ENCODE results near the gene PNMA8A. TPM values are rescaled to one million over a fixed set of nuclear protein-coding genes. Genes with fewer than 3 reads are reported as not detected.

The PNMA8A gene
- total and polyA plus RNA-seq, 2 experiments from 2014 or later, result 0.26 to 0.76 TPM

DNA sequence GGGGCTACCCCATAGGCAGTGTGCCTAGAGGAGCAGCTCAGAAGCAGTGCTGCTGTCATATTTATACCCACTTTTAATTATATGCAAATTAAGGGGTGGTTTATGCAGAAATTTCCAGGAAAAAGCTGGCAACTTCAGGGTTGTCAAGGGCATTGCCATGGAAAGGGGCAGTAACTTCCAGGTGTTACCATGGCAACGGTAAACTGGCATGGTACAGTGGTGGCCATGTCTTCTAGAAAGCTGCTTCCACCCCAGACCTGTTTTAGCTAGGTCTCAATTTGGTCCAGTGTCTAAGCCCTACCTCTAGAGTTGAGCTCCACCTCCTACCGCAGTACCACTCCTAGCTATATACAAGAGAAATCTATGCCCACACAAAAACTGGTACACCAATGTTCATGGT, 11.3 kb downstream of the PNMA8A start:
- Histone ChIP-seq H3K9me2 (ENCODE audit: insufficient read depth) (no peaks in the 10 kb centered on the region), H3K36me3 (ENCODE audit: low read depth) (no peaks in the 10 kb centered on the region), H3K27me3 (replicated peaks; ENCODE audit: insufficient read depth) (peaks cover 7% of the 10 kb centered on the region; the same call in 1 of the 2 replicates), H3K4me1 (ENCODE audit: insufficient read depth) (no peaks in the 10 kb centered on the region), H3K9me3 (ENCODE audit: low read depth) (no peaks in the 10 kb centered on the region), H3K4me3 (no peak overlapping the region), H3K9ac (no peak overlapping the region), H3F3A (ENCODE audit: insufficient read depth) (no peaks in the 10 kb centered on the region), H3K4me2 (ENCODE audit: unreplicated experiment) (no peak overlapping the region), H3K79me2 (ENCODE audit: insufficient read depth) (no peaks in the 10 kb centered on the region), H3K27ac (no peak overlapping the region), H4K20me1 (ENCODE audit: insufficient read depth) (no peaks in the 10 kb centered on the region), H2AFZ (no peak overlapping the region)
- WGBS, 2 experiments (ENCODE audit: low coverage in 1 of 2, low lambda C conversion rate in 2 of 2, missing lambda C conversion rate in 2 of 2), result 48 to 50% methylated on average over 2 of the region's 2 CpGs
- in situ Hi-C loops (cut with MboI), result no loop called here
- DNase-seq, result no peak
- TF ChIP-seq EZH2 (IDR thresholded peaks at IDR 0.05; ENCODE audit: insufficient read depth, poor library complexity, severe bottlenecking), result no peak
- TF ChIP-seq EZH2phosphoT487 (IDR thresholded peaks at IDR 0.05; ENCODE audit: insufficient read depth, low read depth), result no peak

DNA sequence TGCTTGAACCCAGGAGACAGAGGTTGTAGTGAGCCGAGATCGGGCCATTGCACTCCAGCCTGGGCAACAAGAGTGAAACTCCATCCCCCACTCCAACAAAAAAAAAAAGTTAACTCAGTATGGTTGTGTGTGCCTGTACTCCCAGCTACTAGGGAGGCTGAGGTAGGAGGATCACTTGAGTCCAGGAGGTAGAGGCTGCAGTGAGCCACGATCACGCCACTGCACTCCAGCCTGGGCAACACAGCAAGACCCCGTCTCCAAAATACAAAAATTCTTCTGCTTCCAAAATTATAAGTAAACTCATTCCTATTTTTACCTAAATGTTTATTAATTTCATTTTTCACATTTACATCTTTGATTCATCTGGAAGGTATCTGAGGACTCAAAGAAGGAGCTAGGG, 14.4 kb downstream of the PNMA8A start:
- no peaks in the 10 kb centered on the region for H3K4me1 ChIP-seq (ENCODE audit: insufficient read depth)
- 79 to 85% methylated on average over 5 of the region's 5 CpGs for WGBS, 2 experiments (ENCODE audit: low coverage in 1 of 2, low lambda C conversion rate in 2 of 2, missing lambda C conversion rate in 2 of 2)
- H3K4me3 ChIP-seq, result no peak overlapping the region
- no peaks in the 10 kb centered on the region for H3K9me2 ChIP-seq (ENCODE audit: insufficient read depth)
- no peak overlapping the region for H3K4me2 ChIP-seq (ENCODE audit: unreplicated experiment)
- no peaks in the 10 kb centered on the region for H3K79me2 ChIP-seq (ENCODE audit: insufficient read depth)
- no peak overlapping the region for H3K9ac ChIP-seq
- in situ Hi-C loops (cut with MboI), result no loop called here
- H3K9me3 ChIP-seq (ENCODE audit: low read depth), result no peaks in the 10 kb centered on the region
- H3K36me3 ChIP-seq (ENCODE audit: low read depth), result no peaks in the 10 kb centered on the region
- no peak for DNase-seq
- H4K20me1 ChIP-seq (ENCODE audit: insufficient read depth), result no peaks in the 10 kb centered on the region
- no peak overlapping the region for H3K27ac ChIP-seq
- H2AFZ ChIP-seq, result no peak overlapping the region
- TF ChIP-seq EZH2phosphoT487 (IDR thresholded peaks at IDR 0.05; ENCODE audit: insufficient read depth, low read depth) (no peak), EZH2 (IDR thresholded peaks at IDR 0.05; ENCODE audit: insufficient read depth, poor library complexity, severe bottlenecking) (no peak)
- no peaks in the 10 kb centered on the region for H3F3A ChIP-seq (ENCODE audit: insufficient read depth)
- peaks cover 12% of the 10 kb centered on the region for H3K27me3 ChIP-seq (replicated peaks; ENCODE audit: insufficient read depth)

DNA sequence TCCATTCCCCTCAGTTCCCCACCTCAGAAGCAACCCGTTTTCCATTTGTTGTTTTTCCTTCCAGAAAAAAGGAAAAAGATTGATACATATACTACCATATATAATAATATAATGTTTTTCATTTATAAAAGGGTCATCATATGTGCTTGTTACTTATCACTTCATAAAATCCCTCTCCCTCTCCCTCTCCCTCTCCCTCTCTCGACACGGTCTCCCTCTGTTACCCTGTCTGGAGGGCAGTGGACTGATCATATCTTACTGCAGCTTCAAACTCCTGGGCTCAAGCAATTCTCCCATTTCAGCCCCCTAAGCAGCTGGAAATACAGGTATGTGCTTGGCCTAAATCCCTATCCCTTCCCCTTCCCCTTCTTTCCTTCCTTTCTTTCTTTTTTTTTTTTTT, 17.1 kb downstream of the PNMA8A start:
- no peaks in the 10 kb centered on the region for H3K4me1 ChIP-seq (ENCODE audit: insufficient read depth)
- H3F3A ChIP-seq (ENCODE audit: insufficient read depth), result no peaks in the 10 kb centered on the region
- no peaks in the 10 kb centered on the region for H3K36me3 ChIP-seq (ENCODE audit: low read depth)
- H2AFZ ChIP-seq, result no peak overlapping the region
- DNase-seq, result no peak
- in situ Hi-C loops (cut with MboI), result no loop called here
- H3K9ac ChIP-seq, result no peak overlapping the region
- no peaks in the 10 kb centered on the region for H3K79me2 ChIP-seq (ENCODE audit: insufficient read depth)
- TF ChIP-seq EZH2phosphoT487 (IDR thresholded peaks at IDR 0.05; ENCODE audit: insufficient read depth, low read depth) (no peak), EZH2 (IDR thresholded peaks at IDR 0.05; ENCODE audit: insufficient read depth, poor library complexity, severe bottlenecking) (no peak)
- H3K9me3 ChIP-seq (ENCODE audit: low read depth), result no peaks in the 10 kb centered on the region
- no peaks in the 10 kb centered on the region for H4K20me1 ChIP-seq (ENCODE audit: insufficient read depth)
- H3K9me2 ChIP-seq (ENCODE audit: insufficient read depth), result no peaks in the 10 kb centered on the region
- WGBS, 2 experiments (ENCODE audit: low coverage in 1 of 2, low lambda C conversion rate in 2 of 2, missing lambda C conversion rate in 2 of 2), result 76 to 79% methylated on average over 3 of the region's 3 CpGs
- H3K27ac ChIP-seq, result no peak overlapping the region
- no peak overlapping the region for H3K4me2 ChIP-seq (ENCODE audit: unreplicated experiment)
- H3K27me3 ChIP-seq (replicated peaks; ENCODE audit: insufficient read depth), result peaks cover 12% of the 10 kb centered on the region
- no peak overlapping the region for H3K4me3 ChIP-seq

DNA sequence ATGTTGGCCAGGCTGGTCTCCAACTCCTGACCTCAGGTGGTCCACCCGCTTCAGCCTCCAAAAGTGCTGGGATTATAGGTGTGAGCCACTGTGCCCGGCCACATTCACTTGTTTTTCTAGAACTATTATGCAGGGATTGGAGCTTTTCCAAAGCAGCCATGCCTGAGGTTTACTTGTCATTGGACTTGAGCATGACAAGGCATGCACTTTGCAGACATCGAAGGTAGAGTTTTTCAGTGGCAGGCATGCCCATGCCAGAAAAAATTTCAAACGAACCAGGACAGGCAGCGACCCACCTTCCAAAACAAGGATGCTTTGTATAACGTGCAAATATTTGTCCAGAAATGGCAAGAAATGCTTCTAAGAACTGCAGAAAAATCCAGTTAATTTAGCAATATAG, 17.7 kb downstream of the PNMA8A start:
- Histone ChIP-seq H3K27ac (no peak overlapping the region), H3K9me2 (ENCODE audit: insufficient read depth) (no peaks in the 10 kb centered on the region), H3K79me2 (ENCODE audit: insufficient read depth) (no peaks in the 10 kb centered on the region), H3F3A (ENCODE audit: insufficient read depth) (no peaks in the 10 kb centered on the region), H3K9ac (no peak overlapping the region), H4K20me1 (ENCODE audit: insufficient read depth) (no peaks in the 10 kb centered on the region), H3K4me3 (no peak overlapping the region), H2AFZ (no peak overlapping the region), H3K27me3 (replicated peaks; ENCODE audit: insufficient read depth) (peaks cover 12% of the 10 kb centered on the region), H3K4me1 (ENCODE audit: insufficient read depth) (no peaks in the 10 kb centered on the region), H3K36me3 (ENCODE audit: low read depth) (no peaks in the 10 kb centered on the region), H3K4me2 (ENCODE audit: unreplicated experiment) (no peak overlapping the region), H3K9me3 (ENCODE audit: low read depth) (no peaks in the 10 kb centered on the region)
- DNase-seq, result no peak
- TF ChIP-seq EZH2phosphoT487 (IDR thresholded peaks at IDR 0.05; ENCODE audit: insufficient read depth, low read depth) (no peak), EZH2 (IDR thresholded peaks at IDR 0.05; ENCODE audit: insufficient read depth, poor library complexity, severe bottlenecking) (no peak)
- in situ Hi-C loops (cut with MboI), result no loop called here
- 65 to 72% methylated on average over 6 of the region's 6 CpGs for WGBS, 2 experiments (ENCODE audit: low coverage in 1 of 2, low lambda C conversion rate in 2 of 2, missing lambda C conversion rate in 2 of 2)

DNA sequence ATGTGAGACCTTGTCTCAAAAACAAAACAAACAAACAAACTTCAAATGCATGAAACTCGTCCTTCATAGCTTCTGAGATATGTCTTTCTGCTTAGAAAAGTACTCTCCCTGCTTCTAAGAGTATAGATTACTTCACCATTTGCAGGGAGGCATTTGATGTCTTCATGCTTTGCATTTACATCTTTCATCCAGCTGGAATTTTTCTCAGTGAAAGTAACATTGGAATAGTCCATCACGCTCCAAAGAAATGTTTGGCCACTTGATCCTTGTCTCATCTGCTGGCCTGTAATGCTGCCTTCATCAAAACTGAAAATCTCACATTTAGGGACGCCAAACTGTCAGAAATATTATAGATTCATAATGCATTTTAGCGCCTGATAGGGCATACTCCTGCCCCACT, 19.2 kb downstream of the PNMA8A start:
- Histone ChIP-seq H2AFZ (no peak overlapping the region), H3K4me3 (no peak overlapping the region), H3K4me1 (ENCODE audit: insufficient read depth) (no peaks in the 10 kb centered on the region), H3K79me2 (ENCODE audit: insufficient read depth) (no peaks in the 10 kb centered on the region), H3K27me3 (replicated peaks; ENCODE audit: insufficient read depth) (peaks cover 10% of the 10 kb centered on the region), H3F3A (ENCODE audit: insufficient read depth) (no peaks in the 10 kb centered on the region), H3K9me2 (ENCODE audit: insufficient read depth) (no peaks in the 10 kb centered on the region), H3K4me2 (ENCODE audit: unreplicated experiment) (no peak overlapping the region), H3K9me3 (ENCODE audit: low read depth) (no peaks in the 10 kb centered on the region), H4K20me1 (ENCODE audit: insufficient read depth) (no peaks in the 10 kb centered on the region), H3K9ac (no peak overlapping the region), H3K36me3 (ENCODE audit: low read depth) (no peaks in the 10 kb centered on the region), H3K27ac (no peak overlapping the region)
- DNase-seq, result no peak
- WGBS, 2 experiments (ENCODE audit: low coverage in 1 of 2, low lambda C conversion rate in 2 of 2, missing lambda C conversion rate in 2 of 2), result 11 to 12% methylated on average over 4 of the region's 4 CpGs
- TF ChIP-seq EZH2phosphoT487 (IDR thresholded peaks at IDR 0.05; ENCODE audit: insufficient read depth, low read depth), result no peak
- no peak for TF ChIP-seq EZH2 (IDR thresholded peaks at IDR 0.05; ENCODE audit: insufficient read depth, poor library complexity, severe bottlenecking)
- in situ Hi-C loops (cut with MboI), result no loop called here
